H9 (cell line): ENCODE measurements around the gene IER2. TPM values are rescaled to one million over a fixed set of nuclear protein-coding genes. Genes with fewer than 3 reads are reported as not detected.
A peak's percentile ranks its signal among the peaks of the same experiment; 100 is the strongest.

ENCODE experiments used
- DNase-seq: peaks from one replicate; pipeline ENCODE4 v3.0.0-alpha.2; 2017
- H2AFZ ChIP-seq: one replicate; pipeline ENCODE4 v1.6.1; 2013; ENCODE audit warnings: mild to moderate bottlenecking, low read length, control low read depth, moderate library complexity
- H2AK5ac ChIP-seq: 2 replicates; pipeline ENCODE4 v1.6.1; 2013; ENCODE audit warnings: low read length, control low read depth, mixed read lengths; ENCODE audit not compliant: insufficient read length
- H2BK120ac ChIP-seq: one replicate; pipeline ENCODE4 v1.6.1; 2013; ENCODE audit warnings: low read depth, mild to moderate bottlenecking, low read length, control low read depth, inconsistent platforms; ENCODE audit not compliant: poor library complexity, severe bottlenecking
- H2BK12ac ChIP-seq: 2 replicates; pipeline ENCODE4 v1.6.1; 2013; ENCODE audit warnings: low read length, control low read depth, mixed read lengths, low read depth; ENCODE audit not compliant: insufficient read length
- H2BK15ac ChIP-seq: 2 replicates; pipeline ENCODE4 v1.6.1; 2013; ENCODE audit warnings: low read depth, low read length, control low read depth
- H2BK20ac ChIP-seq: one replicate; pipeline ENCODE4 v1.6.1; 2013; ENCODE audit warnings: low read depth, mild to moderate bottlenecking, low read length, control low read depth, inconsistent platforms; ENCODE audit not compliant: poor library complexity, severe bottlenecking
- H2BK5ac ChIP-seq: 2 replicates; pipeline ENCODE4 v1.6.1; 2013; ENCODE audit warnings: low read length, control low read depth, mixed read lengths; ENCODE audit not compliant: insufficient read length
- H3K14ac ChIP-seq: 2 replicates; pipeline ENCODE4 v1.6.1; 2013; ENCODE audit warnings: low read length, control low read depth; ENCODE audit not compliant: insufficient read depth
- H3K18ac ChIP-seq: 2 replicates; pipeline ENCODE4 v1.6.1; 2013; ENCODE audit warnings: low read depth, mild to moderate bottlenecking, mixed read lengths, low read length, control low read depth; ENCODE audit not compliant: insufficient read length
- H3K23ac ChIP-seq: 2 replicates; pipeline ENCODE4 v1.6.1; 2013; ENCODE audit warnings: low read length, control low read depth, mixed read lengths, low read depth; ENCODE audit not compliant: insufficient read length
- H3K23me2 ChIP-seq: 2 replicates; pipeline ENCODE4 v1.6.1; 2013; ENCODE audit warnings: low read depth, mild to moderate bottlenecking, mixed read lengths, low read length, control low read depth; ENCODE audit not compliant: insufficient read length, poor library complexity, severe bottlenecking
- H3K27ac ChIP-seq: 2 replicates; pipeline ENCODE4 v1.5.1; 2013; ENCODE audit warnings: low read length, control low read depth, mixed read lengths, low read depth; ENCODE audit not compliant: insufficient read length
- H3K27me3 ChIP-seq: 2 replicates; pipeline ENCODE4 v1.6.1; 2013; ENCODE audit warnings: low read length, control low read depth, inconsistent platforms; ENCODE audit not compliant: insufficient read depth
- H3K4ac ChIP-seq: 2 replicates; pipeline ENCODE4 v1.6.1; 2013; ENCODE audit warnings: low read depth, mild to moderate bottlenecking, control low read depth, inconsistent platforms, low read length, moderate library complexity
- H3K4me1 ChIP-seq: 2 replicates; pipeline ENCODE4 v1.6.1; 2013; ENCODE audit warnings: low read length, control low read depth, inconsistent platforms; ENCODE audit not compliant: insufficient read depth
- H3K4me2 ChIP-seq: 2 replicates; pipeline ENCODE4 v1.6.1; 2013; ENCODE audit warnings: low read length, control low read depth, mixed read lengths; ENCODE audit not compliant: insufficient read length, insufficient read depth
- H3K56ac ChIP-seq: 2 replicates; pipeline ENCODE4 v1.6.1; 2013; ENCODE audit warnings: low read depth, mild to moderate bottlenecking, mixed read lengths, low read length, control low read depth; ENCODE audit not compliant: insufficient read length
- H3K79me1 ChIP-seq: 2 replicates; pipeline ENCODE4 v1.6.1; 2013; ENCODE audit warnings: low read depth, mild to moderate bottlenecking, moderate library complexity, low read length, control low read depth, inconsistent platforms; ENCODE audit not compliant: insufficient read depth, poor library complexity, severe bottlenecking
- H3K79me2 ChIP-seq: 2 replicates; pipeline ENCODE4 v1.6.1; 2013; ENCODE audit warnings: low read length, control low read depth, inconsistent platforms; ENCODE audit not compliant: insufficient read depth
- H3K9ac ChIP-seq: 2 replicates; pipeline ENCODE4 v1.6.1; 2013; ENCODE audit warnings: low read length, control low read depth, mixed read lengths; ENCODE audit not compliant: insufficient read length; ENCODE audit errors: extremely low read depth
- H3K9me3 ChIP-seq: one replicate; pipeline ENCODE4 v1.6.1; 2013; ENCODE audit warnings: low read depth, low read length, inconsistent platforms; ENCODE audit not compliant: control insufficient read depth
- H3T11ph ChIP-seq: one replicate; pipeline ENCODE4 v1.6.1; 2013; ENCODE audit warnings: mild to moderate bottlenecking, low read length, control low read depth, inconsistent platforms
- H4K20me1 ChIP-seq: one replicate; pipeline ENCODE4 v1.6.1; 2013; ENCODE audit not compliant: control insufficient read depth, insufficient read length, insufficient read depth
- H4K5ac ChIP-seq: 2 replicates; pipeline ENCODE4 v1.6.1; 2013; ENCODE audit warnings: low read depth, mild to moderate bottlenecking, mixed read lengths, low read length, control low read depth; ENCODE audit not compliant: insufficient read length
- H4K8ac ChIP-seq: replicated peaks from 2 replicates; pipeline ENCODE4 v1.6.1; 2013; ENCODE audit warnings: low read length, control low read depth, mixed read lengths, low read depth; ENCODE audit not compliant: insufficient read length
- H4K91ac ChIP-seq: 2 replicates; pipeline ENCODE4 v1.6.1; 2013; ENCODE audit warnings: low read depth, mild to moderate bottlenecking, moderate library complexity, mixed read lengths, low read length, control low read depth; ENCODE audit not compliant: insufficient read length
- H3K27ac Mint-ChIP-seq, 3 experiments: 2 replicates in 2 of 3; 3 replicates in 1 of 3; pipeline ENCODE4 v1.8.0; 2020 to 2021; ENCODE audit warnings: mixed read lengths in 3 of 3, mild to moderate bottlenecking in 1 of 3, moderate library complexity in 1 of 3
- H3K27me3 Mint-ChIP-seq: 2 replicates; pipeline ENCODE4 v1.8.0; 2021; ENCODE audit warnings: low read depth, mild to moderate bottlenecking, moderate library complexity, mixed read lengths
- H3K36me3 Mint-ChIP-seq, 3 experiments: 2 replicates in 2 of 3; 3 replicates in 1 of 3; pipeline ENCODE4 v1.8.0; 2020 to 2021; ENCODE audit warnings: low read depth in 3 of 3, mixed read lengths in 3 of 3; ENCODE audit not compliant: insufficient read depth in 1 of 3
- H3K4me1 Mint-ChIP-seq, 2 experiments: 2 replicates each; pipeline ENCODE4 v1.8.0; 2020; ENCODE audit warnings: mixed read lengths in 2 of 2
- H3K4me3 Mint-ChIP-seq, 2 experiments: 2 replicates in 1 of 2; 3 replicates in 1 of 2; pipeline ENCODE4 v1.8.0; 2020 to 2021; ENCODE audit warnings: mild to moderate bottlenecking in 2 of 2, mixed read lengths in 2 of 2, moderate library complexity in 1 of 2
- H3K9me3 Mint-ChIP-seq, 2 experiments: 2 replicates in 1 of 2; 3 replicates in 1 of 2; pipeline ENCODE4 v1.8.0; 2020; ENCODE audit warnings: mild to moderate bottlenecking in 2 of 2, mixed read lengths in 2 of 2, moderate library complexity in 1 of 2
- CTCF ChIP-seq: fragments of 200-600 bp; sonication (generic); conservative IDR thresholded peaks from 3 replicates; pipeline ENCODE4 v1.8.0; 2021; ENCODE audit warnings: antibody characterized with exemption, mild to moderate bottlenecking
- WGBS: extraction: QIAGEN DNeasy Blood & Tissue Kit; methylation state at CpG from one replicate; pipeline ENCODE4 v1.1.7; 2013; ENCODE audit warnings: missing lambda C conversion rate, low lambda C conversion rate, mixed read lengths; ENCODE audit not compliant: insufficient read length; ENCODE audit errors: extremely low coverage; 5-methylcytosine and 5-hydroxymethylcytosine counted together
- total RNA-seq: library from RNA; stranded (reverse); gene quantifications from 2 replicates; pipeline ENCODE4 v1.2.1, GENCODE V29; 2021

Gene IER2
- total RNA-seq, 1 experiment from 2014 or later, result 160 TPM

- H3K9me3 ChIP-seq, result no peaks in the 10 kb centered on the region
- H4K20me1 ChIP-seq, result peaks cover 3% of the 10 kb centered on the region
- no peak overlapping the region for H3K18ac ChIP-seq
- no peak overlapping the region for H3K27ac ChIP-seq
- no peak overlapping the region for H3K56ac ChIP-seq
- Mint-ChIP-seq H3K4me1 (peaks cover 18 to 33% of the 10 kb centered on the region in 2 experiments), H3K27ac (no peak overlapping the region), H3K27me3 (peaks cover 66% of the 10 kb centered on the region), H3K9me3 (peaks cover 7% of the 10 kb centered on the region in 2 experiments; a peak in 4 of 5 replicates), H3K36me3 (peaks cover 0 to 3% (median 2%) of the 10 kb centered on the region in 3 experiments; a peak in 3 of 7 replicates), H3K4me3 (0 out of 5 replicates have a peak overlapping the region, but pooled peaks of 1 of the 2 experiments have one; percentile 68)
- no peak overlapping the region for H3K4ac ChIP-seq
- H2AK5ac ChIP-seq, result no peak overlapping the region
- no peak overlapping the region for H2BK12ac ChIP-seq
- no peaks in the 10 kb centered on the region for H3K4me1 ChIP-seq
- H4K5ac ChIP-seq, result no peak overlapping the region
- H2BK5ac ChIP-seq, result no peak overlapping the region
- no peaks in the 10 kb centered on the region for H3K79me1 ChIP-seq
- H4K8ac ChIP-seq, result no peak overlapping the region
- WGBS, result no CpG with 5 or more reads among the region's 18 CpGs
- H3K79me2 ChIP-seq, result no peaks in the 10 kb centered on the region
- H3T11ph ChIP-seq, result no peak overlapping the region
- peak; percentile 62 for TF ChIP-seq CTCF
- no peak overlapping the region for H2BK120ac ChIP-seq
- DNase-seq, result no peak
- H2AFZ ChIP-seq, result no peak overlapping the region
- H3K4me2 ChIP-seq, result no peak overlapping the region
- H4K91ac ChIP-seq, result no peak overlapping the region
- H3K9ac ChIP-seq, result no peak overlapping the region
- H3K27me3 ChIP-seq, result peaks cover 33% of the 10 kb centered on the region; the same call in 1 of the 2 replicates
- peaks cover 3% of the 10 kb centered on the region for H3K23me2 ChIP-seq
- no peak overlapping the region for H2BK20ac ChIP-seq
- H3K23ac ChIP-seq, result no peak overlapping the region
- no peak overlapping the region for H2BK15ac ChIP-seq
- H3K14ac ChIP-seq, result no peak overlapping the region
Measured at GRCh38 chr19:13100841-13101589, 49.2 kb upstream of the IER2 start.
